Measurements from ENCODE around the gene LGALS4.
"Not testable (repeated sequence)": the region's sequence is repeated elsewhere in the genome, so short reads cannot be mapped to it uniquely, and the experiment has no call there.

The LGALS4 gene

GRCh38 chr19:38770228-38770948 is 42.4 kb downstream of the LGALS4 start:
- DNase-seq (ENCODE audit: low spot score), result not testable (repeated sequence)

DNA sequence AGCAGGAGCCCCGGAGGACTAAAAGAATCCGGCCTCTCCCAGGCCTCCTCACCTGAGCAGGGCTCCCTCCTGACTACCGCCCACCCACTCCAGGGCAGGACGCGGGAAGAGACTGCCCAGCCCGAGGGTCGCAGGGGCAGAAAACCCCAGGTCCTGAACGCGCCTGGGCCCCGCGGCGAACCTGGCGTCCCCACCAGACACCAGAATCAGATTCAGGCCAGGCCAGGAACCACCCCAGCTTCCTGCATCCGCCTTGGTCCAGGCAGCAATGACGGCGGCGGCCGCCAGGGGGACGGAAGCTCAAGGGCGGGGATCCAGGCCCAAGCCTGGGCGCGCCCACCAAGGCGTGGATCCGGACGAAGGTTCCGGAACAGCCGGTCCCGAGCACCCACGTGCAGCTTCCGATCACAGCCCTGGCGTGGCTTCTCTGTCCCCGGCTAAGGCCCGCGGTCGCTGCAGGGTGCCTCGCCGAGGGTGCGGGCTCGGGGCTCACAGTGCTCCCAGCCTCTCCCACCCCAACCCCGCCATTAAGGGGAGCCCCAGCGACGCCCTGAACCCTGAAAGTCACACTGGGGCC is 43.0 kb downstream of the LGALS4 start:
- DNase-seq (ENCODE audit: low spot score), result peak; percentile 32

DNA sequence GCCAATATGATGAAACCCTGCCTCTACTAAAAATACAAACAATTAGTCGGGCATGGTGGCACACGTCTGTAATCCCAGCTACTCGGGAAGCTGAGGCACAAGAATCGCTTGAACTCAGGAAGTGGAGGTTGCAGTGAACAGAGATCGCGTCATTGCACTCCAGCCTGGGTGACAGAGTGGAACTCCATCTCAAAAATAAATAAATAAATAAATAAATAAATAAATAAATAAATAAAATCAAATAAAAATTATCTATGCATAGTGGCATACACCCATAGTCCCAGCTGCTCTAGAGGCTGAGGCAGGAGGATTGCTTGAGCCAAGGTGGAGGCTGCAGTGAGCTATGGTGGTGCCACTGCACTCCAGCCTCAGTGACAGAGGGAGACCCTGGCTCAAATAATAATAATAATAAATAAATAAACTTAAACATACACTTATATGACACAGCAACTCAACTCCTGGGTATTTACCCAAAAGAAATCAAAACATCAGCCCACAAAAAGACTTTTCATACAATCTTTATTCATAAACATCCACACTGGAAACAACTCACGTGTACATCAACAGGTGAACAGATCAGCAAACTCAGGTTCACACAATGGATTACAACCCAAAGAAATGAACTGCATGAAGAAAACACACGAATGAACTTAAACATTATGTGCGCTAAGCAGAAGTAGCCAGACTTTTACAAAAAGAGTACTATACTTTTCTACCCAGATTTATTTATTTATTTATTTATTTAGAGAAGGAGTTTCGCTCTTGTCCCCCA is 46.3 kb downstream of the LGALS4 start:
- no peak for DNase-seq (ENCODE audit: low spot score)

GRCh38 chr19:38765214-38765613 is 47.5 kb downstream of the LGALS4 start:
- no peak for DNase-seq (ENCODE audit: low spot score)

DNA sequence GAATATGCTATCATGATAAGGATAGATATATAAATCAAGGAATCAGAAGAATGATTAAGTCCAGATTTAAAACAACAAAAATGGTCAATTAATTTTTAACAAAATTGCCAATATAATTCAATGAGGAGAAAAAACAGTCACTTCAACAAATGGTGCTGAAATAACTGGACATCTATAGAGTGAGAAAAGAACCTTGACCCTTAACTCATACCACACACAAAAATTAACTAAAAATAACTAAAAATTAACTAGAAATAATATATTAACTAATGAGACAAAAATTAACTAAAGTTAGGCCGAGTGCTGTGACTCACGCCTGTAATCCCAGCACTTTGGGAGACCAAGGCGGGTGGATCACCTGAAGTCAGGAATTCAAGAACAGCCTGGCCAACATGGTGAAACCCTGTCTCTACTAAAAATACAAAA is 48.9 kb downstream of the LGALS4 start:
- DNase-seq (ENCODE audit: low spot score), result no peak

DNA sequence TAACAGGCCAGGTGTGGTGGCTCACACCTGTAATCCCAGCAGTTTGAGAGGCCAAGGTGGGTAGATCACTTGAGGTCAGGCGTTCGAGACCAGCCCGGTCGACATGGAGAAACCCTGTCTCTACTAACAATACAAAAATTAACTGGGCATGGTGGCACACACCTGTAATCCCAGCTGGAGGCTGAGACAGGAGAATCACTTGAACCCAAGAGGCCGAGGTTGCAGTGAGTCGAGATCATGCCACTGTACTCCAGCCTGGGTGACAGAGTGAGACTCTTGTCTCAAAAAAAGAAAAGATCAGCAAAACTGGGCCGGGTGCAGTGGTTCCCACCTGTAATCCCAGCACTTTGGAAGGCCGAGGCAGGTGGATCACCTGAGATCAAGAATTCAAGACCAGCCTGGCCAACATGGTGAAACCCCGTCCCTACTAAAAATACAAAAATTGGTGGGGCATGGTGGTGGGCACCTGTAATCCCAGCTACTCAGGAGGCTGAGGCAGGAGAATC is 50.8 kb downstream of the LGALS4 start:
- not testable (repeated sequence) for DNase-seq (ENCODE audit: low spot score)

GRCh38 chr19:38760805-38761517 is 51.8 kb downstream of the LGALS4 start:
- DNase-seq (ENCODE audit: low spot score), result not testable (repeated sequence)

GRCh38 chr19:38759590-38760003 is 53.1 kb downstream of the LGALS4 start:
- no peak for DNase-seq (ENCODE audit: low spot score)

DNA sequence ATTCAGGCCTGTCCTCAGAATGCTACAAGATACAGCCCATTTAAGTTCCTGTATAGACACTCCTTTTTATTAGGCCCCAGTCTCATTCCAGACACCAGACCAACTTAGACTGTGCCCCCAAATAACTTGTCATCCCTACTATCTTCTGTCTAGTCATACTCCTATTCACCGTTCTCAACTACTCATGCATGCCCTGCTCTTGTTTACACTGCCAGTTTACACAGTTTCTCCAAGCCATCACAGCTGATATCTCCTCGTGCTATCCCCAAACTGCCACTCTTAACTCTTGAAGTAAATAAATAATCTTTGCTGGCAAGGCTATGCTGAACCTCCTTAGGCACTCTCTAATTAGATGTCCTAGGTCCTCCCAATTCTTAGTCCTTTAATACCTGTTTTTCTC is 58.5 kb downstream of the LGALS4 start:
- DNase-seq (ENCODE audit: low spot score), result not testable (repeated sequence)

DNA sequence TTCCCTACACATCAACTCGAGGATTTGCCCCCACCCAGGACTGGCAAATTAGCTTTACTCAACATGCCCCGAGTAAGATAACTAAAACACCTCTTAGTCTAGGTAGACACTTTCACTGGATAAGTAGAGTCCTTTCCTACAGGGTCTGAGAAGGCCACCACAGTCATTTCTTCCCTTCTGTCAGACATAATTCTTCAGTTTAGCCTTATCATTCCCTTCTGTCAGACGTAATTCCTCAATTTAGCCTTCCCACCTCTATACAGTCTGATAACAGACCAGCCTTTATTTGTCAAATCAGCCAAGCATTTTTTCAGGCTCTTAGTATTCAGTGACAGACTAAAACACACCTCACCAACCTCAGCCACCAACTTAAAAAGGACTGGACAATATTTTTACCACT is 59.0 kb downstream of the LGALS4 start:
- not testable (repeated sequence) for DNase-seq (ENCODE audit: low spot score)

All from putamen (tissue), 1 donor.